ENCODE data around the gene AGFG2.

GRCh38 chr7:100493476-100494264, 45.3 kb upstream of the AGFG2 start:
- peak; percentile 5 for TF ChIP-seq CTCF (conservative IDR thresholded peaks at IDR 0.05 in 1 of 2, IDR thresholded peaks at IDR 0.05 in 1 of 2; ENCODE audit: low read depth in 1 of 2, low read length in 2 of 2)
- TF ChIP-seq EZH2 (IDR thresholded peaks at IDR 0.05; ENCODE audit: low read length, missing control alignments) = no peak
